Lower leg skin (tissue), 3 donors: Measurements from ENCODE around the gene NDST4.

ENCODE experiments used
- POLR2A ChIP-seq, 2 donors: fragments of 450-650 bp; IDR thresholded peaks; one replicate each; pipeline ENCODE4 v1.6.1; 2016 to 2017; ENCODE audit warnings: antibody characterized with exemption in 2 of 2, mild to moderate bottlenecking in 1 of 2, moderate library complexity in 1 of 2
- TF ChIP-seq, protein P1 (sequence below), 3 donors: fragments of 450-650 bp; IDR thresholded peaks; one replicate each; pipeline ENCODE4 v1.5.1; 2016; ENCODE audit warnings: antibody characterized with exemption in 3 of 3, mild to moderate bottlenecking in 3 of 3, moderate library complexity in 2 of 3

DNA sequence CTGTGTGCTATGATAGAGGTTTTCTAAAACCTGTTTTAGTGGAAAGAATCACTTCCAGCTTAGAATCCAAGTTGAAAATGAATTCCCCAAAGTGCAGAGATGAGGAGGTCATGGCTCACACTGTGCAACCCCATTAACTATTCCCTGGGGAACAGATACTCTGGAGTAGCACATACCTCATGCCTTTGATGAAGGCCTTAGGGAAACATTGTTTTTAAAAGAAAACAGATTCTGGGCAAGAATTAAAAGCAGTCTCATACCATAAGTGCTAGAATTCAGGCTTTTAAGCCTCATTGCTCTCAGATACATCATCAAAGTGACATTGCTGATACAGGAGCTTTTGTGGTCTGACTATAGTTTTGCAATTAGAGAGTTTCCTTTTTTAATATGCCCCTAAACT, 115.1 kb downstream of the NDST4 start:
- TF ChIP-seq, protein P1, sequence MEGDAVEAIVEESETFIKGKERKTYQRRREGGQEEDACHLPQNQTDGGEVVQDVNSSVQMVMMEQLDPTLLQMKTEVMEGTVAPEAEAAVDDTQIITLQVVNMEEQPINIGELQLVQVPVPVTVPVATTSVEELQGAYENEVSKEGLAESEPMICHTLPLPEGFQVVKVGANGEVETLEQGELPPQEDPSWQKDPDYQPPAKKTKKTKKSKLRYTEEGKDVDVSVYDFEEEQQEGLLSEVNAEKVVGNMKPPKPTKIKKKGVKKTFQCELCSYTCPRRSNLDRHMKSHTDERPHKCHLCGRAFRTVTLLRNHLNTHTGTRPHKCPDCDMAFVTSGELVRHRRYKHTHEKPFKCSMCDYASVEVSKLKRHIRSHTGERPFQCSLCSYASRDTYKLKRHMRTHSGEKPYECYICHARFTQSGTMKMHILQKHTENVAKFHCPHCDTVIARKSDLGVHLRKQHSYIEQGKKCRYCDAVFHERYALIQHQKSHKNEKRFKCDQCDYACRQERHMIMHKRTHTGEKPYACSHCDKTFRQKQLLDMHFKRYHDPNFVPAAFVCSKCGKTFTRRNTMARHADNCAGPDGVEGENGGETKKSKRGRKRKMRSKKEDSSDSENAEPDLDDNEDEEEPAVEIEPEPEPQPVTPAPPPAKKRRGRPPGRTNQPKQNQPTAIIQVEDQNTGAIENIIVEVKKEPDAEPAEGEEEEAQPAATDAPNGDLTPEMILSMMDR (IDR thresholded peaks at IDR 0.05) = no peak
- TF ChIP-seq POLR2A (IDR thresholded peaks at IDR 0.05) = no peak
